Stimulated activated CD8-positive, alpha-beta memory T cell treated with anti-CD3 and anti-CD28 coated beads, Interleukin-4, amount 100 ng/mL, for 48 hours (primary cell): Measurements from ENCODE around the gene INPP1.
A peak's percentile ranks its signal among the peaks of the same experiment; 100 is the strongest.
"Not testable (repeated sequence)": the region's sequence is repeated elsewhere in the genome, so short reads cannot be mapped to it uniquely, and the experiment has no call there.

ENCODE experiments used
- DNase-seq: peaks from one replicate; pipeline ENCODE4 v3.0.0-alpha.2; 2020

The INPP1 gene

GRCh38 chr2:190343536-190344275, at the start of gene INPP1:
INPP1 (plus strand) TSS chr2:190343589; CDS start chr2:190360103, 16,514 bp downstream.
- peak; percentile 68 for DNase-seq

GRCh38 chr2:190297880-190298279, 45.5 kb upstream of the INPP1 start:
- not testable (repeated sequence) for DNase-seq

GRCh38 chr2:190301032-190301431, 42.4 kb upstream of the INPP1 start:
- DNase-seq, result no peak

GRCh38 chr2:190302052-190302451, 41.3 kb upstream of the INPP1 start:
- DNase-seq, result no peak

- DNase-seq, result no peak
These were observed 39.7 kb upstream of the INPP1 start for GRCh38 chr2:190303647-190304046.

GRCh38 chr2:190304404-190304803, 39.0 kb upstream of the INPP1 start:
- DNase-seq, result no peak

- DNase-seq, result no peak
These were observed 35.4 kb upstream of the INPP1 start for GRCh38 chr2:190308031-190308430.

GRCh38 chr2:190311893-190312634, 31.3 kb upstream of the INPP1 start:
- no peak for DNase-seq

GRCh38 chr2:190312635-190313025, 30.8 kb upstream of the INPP1 start:
- not testable (repeated sequence) for DNase-seq

- DNase-seq, result no peak
These were observed 29.5 kb upstream of the INPP1 start for GRCh38 chr2:190313880-190314279.

- no peak for DNase-seq
These were observed 28.1 kb upstream of the INPP1 start for GRCh38 chr2:190315273-190315672.

GRCh38 chr2:190318514-190318913, 24.9 kb upstream of the INPP1 start:
- DNase-seq, result no peak

- peak; percentile 42 for DNase-seq
These were observed 24.3 kb upstream of the INPP1 start for GRCh38 chr2:190318931-190319554.

GRCh38 chr2:190319555-190320498, 23.6 kb upstream of the INPP1 start, which contains the start of gene HIBCH:
HIBCH (minus strand) TSS chr2:190319826; CDS start chr2:190319750, 76 bp downstream.
- DNase-seq, result peak; percentile 95

GRCh38 chr2:190320696-190321095, 22.7 kb upstream of the INPP1 start:
- peak; percentile 50 for DNase-seq

- DNase-seq, result no peak
These were observed 20.0 kb upstream of the INPP1 start for GRCh38 chr2:190323406-190323805.

GRCh38 chr2:190325588-190325987, 17.8 kb upstream of the INPP1 start:
- no peak for DNase-seq

- no peak for DNase-seq
These were observed 15.4 kb upstream of the INPP1 start for GRCh38 chr2:190327867-190328572.

GRCh38 chr2:190328573-190329147, 14.7 kb upstream of the INPP1 start:
- no peak for DNase-seq

GRCh38 chr2:190333395-190333794, 10.0 kb upstream of the INPP1 start:
- DNase-seq, result no peak

- no peak for DNase-seq
These were observed 9.5 kb upstream of the INPP1 start for GRCh38 chr2:190333928-190334327.
